Measurements from ENCODE around the gene FAM174C.

FAM174C gene

DNA sequence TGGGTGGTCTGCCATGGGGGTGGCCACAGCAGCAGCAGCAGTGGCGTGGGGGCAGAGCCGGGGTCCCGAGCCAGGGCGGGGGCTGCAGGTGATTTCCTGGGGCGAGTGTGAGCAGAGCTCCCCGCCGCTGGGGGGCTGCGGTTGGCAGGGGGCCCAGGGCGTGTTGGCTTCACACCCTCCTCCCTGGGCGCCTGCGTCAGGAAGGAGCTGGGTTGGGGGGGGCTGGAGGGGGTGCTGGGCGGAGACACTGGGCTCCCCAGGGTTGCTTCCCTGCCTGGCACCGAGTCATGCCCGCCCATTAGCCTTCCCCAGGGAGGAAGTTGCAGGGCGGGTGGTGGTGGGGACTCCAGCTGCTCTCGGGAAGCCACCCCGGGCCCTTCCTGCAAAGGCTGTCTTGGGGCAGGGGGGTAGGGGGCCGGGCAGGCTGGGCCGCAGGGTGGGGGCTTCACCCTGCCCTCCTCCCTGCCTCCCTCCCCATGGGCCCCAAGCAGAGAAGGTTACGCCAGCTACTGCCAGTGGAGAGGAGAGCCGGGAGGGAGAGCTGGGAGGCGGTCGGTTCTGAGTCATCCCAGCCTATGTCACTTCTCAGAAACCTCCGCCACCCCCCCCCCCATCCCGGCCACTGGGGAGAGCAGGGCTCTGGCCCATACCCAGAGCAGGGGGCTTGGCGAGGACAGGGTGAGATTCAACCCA lies 22.4 kb upstream of the FAM174C start:
- H3K4me3 ChIP-seq (ENCODE audit: low read depth, low read length), result peak overlapping the region; percentile 80
- DNase-seq (ENCODE audit: low read depth), result no peak
- TF ChIP-seq, protein P1, sequence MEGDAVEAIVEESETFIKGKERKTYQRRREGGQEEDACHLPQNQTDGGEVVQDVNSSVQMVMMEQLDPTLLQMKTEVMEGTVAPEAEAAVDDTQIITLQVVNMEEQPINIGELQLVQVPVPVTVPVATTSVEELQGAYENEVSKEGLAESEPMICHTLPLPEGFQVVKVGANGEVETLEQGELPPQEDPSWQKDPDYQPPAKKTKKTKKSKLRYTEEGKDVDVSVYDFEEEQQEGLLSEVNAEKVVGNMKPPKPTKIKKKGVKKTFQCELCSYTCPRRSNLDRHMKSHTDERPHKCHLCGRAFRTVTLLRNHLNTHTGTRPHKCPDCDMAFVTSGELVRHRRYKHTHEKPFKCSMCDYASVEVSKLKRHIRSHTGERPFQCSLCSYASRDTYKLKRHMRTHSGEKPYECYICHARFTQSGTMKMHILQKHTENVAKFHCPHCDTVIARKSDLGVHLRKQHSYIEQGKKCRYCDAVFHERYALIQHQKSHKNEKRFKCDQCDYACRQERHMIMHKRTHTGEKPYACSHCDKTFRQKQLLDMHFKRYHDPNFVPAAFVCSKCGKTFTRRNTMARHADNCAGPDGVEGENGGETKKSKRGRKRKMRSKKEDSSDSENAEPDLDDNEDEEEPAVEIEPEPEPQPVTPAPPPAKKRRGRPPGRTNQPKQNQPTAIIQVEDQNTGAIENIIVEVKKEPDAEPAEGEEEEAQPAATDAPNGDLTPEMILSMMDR (IDR thresholded peaks at IDR 0.05; ENCODE audit: low read depth, low read length, missing control alignments), result no peak

DNA sequence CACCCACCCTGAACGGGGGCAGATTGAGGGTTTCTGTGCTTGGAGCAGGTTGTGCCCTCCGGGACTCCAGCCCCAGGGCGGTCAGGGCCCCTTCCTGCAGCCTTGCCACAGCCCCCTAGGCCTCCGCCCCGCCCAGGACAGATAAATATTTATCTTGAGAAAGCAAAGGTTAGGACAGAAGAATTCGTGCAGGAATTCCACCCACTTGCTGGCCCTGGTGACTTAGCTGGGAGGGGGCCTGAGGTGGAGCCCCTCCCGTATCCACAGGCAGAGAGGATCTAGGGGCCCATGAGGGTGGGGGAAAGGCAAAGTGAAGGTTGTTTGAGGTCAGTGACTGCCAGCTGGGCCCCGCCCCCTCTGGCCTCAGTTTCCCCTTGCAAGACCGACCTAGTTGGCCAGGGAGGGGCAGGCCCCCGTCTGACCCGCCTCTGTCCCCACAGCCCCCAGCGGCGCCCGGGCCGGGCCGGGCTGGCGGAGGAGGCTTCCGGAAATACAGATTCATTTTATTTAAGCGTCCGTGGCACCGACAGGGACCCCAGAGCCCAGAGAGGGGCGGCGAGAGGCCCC lies 21.7 kb upstream of the FAM174C start:
- TF ChIP-seq, protein P1 (IDR thresholded peaks at IDR 0.05; ENCODE audit: low read depth, low read length, missing control alignments), result no peak
- DNase-seq (ENCODE audit: low read depth), result no peak
- H3K4me3 ChIP-seq (ENCODE audit: low read depth, low read length), result peak overlapping the region; percentile 80

DNA sequence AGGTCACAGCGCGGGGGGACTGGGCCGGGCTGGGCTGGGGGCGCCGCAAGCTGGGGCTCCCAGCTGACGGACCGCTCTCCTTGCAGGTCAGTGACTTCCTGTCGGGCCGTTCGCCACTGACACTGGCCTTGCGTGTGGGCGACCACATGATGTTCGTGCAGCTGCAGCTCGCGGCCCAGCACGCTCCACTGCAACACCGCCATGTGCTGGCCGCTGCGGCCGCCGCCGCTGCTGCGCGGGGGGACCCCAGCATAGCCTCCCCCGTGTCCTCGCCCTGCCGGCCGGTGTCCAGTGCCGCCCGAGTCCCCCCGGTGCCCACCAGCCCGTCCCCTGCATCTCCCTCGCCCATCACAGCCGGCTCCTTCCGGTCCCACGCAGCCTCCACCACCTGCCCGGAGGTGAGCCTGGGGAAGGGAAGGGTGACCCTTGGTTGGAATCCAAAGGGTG lies 21.2 kb upstream of the FAM174C start:
- DNase-seq (ENCODE audit: low read depth), result no peak
- no peak overlapping the region for H3K4me3 ChIP-seq (ENCODE audit: low read depth, low read length)
- TF ChIP-seq, protein P1 (IDR thresholded peaks at IDR 0.05; ENCODE audit: low read depth, low read length, missing control alignments), result no peak

DNA sequence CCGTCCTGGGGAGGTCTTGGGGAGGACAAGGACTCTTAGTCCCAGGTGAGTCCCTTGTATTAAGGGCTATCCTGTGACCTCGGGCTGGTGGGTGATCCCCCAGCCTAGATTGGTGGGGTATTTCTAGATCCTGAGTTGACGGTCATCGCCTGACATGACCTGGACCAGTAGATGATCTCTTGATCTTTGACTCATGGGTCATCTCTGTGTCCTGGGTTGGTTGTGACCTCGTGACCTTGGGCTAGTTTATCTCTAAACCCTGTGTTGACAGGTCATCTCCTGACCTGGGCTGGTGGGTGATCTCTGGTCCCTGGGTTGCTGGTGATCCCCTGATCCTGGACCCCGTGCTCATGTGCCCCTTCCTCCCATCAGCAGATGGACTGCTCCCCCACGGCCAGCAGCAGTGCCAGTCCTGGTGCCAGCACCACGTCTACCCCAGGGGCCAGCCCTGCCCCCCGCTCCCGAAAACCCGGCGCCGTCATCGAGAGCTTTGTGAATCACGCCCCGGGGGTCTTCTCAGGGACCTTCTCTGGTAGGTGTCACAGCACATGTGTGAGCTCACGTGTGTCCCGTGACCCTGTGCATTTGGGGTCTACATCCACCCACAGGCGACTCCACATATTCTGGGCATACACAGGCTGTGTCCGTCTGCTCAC lies 20.7 kb upstream of the FAM174C start:
- DNase-seq (ENCODE audit: low read depth), result no peak
- H3K4me3 ChIP-seq (ENCODE audit: low read depth, low read length), result no peak overlapping the region
- TF ChIP-seq, protein P1 (IDR thresholded peaks at IDR 0.05; ENCODE audit: low read depth, low read length, missing control alignments), result no peak

DNA sequence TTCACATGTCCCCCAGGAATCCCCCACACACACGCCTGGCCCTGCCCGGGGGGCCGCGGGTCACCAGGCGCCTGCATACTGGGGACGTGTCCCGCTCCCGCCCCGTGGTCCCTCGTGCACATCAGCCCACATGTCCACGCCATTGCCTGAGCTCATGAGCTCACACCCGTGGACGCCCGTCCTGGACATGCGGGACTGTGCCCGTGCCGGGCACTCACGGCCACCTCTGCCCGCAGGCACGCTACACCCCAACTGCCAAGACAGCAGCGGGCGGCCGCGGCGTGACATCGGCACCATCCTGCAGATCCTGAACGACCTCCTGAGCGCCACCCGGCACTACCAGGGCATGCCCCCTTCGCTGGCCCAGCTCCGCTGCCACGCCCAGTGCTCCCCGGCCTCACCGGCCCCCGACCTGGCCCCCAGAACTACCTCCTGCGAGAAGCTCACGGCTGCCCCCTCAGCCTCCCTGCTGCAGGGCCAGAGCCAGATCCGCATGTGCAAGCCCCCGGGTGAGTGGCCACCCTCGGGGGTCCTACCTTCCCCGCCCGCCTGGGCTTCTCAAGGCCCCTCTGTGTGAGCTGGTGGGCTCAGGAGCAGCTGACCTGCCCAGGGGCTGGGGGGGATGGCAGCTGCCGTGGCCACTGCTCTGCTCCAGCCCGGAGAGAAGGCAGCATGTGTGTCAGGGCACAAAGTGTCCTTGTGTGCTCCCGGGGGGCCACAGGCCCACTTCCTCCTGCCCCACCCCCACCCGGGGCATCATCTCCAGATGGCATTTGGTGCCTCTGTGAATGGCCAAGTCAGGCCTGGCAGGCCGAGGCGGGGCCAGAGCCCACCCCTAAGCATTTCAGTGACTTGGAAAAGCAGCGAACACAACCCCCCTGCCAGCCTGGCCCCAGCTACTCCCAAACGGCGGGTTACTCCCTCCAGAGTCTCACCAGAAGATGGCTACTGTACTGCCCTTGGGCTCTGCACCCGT lies 19.9 kb upstream of the FAM174C start:
- DNase-seq (ENCODE audit: low read depth), result no peak
- TF ChIP-seq, protein P1 (IDR thresholded peaks at IDR 0.05; ENCODE audit: low read depth, low read length, missing control alignments), result no peak
- no peak overlapping the region for H3K4me3 ChIP-seq (ENCODE audit: low read depth, low read length)

DNA sequence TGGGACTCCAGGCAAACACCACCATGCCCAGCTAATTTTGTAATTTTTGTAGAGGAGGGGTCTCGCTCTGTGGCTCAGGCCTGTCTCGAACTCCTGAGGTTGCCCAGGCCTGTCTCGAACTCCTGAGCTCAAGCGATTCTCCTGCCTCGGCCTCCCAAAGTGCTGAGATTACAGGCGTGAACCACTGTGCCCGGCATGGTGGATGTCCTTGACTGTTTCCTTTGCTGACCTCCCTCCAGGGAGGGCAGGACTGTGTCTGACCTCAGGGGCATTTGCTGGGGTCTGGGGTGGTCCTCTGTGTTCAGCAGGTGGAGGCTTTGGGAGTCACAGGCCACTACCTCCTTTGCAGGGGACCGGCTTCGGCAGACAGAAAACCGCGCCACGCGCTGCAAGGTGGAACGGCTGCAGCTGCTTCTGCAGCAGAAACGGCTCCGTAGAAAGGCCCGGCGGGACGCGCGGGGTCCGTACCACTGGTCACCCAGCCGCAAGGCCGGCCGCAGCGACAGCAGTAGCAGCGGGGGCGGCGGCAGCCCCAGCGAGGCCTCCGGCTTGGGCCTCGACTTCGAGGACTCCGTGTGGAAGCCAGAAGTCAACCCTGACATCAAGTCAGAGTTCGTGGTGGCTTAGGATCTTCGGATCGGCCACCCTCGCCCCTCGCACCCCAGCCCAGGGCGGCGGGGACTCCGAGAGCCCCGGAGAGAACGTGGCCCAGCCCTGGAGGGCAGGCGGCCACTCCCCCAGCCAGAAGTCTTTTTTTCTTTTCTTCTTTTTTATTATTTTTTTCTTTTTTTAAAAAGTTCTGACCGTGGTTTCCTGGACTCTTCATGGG lies 18.5 kb upstream of the FAM174C start:
- TF ChIP-seq, protein P1 (IDR thresholded peaks at IDR 0.05; ENCODE audit: low read depth, low read length, missing control alignments), result no peak
- DNase-seq (ENCODE audit: low read depth), result no peak
- H3K4me3 ChIP-seq (ENCODE audit: low read depth, low read length), result no peak overlapping the region

All from GM12864 (cell line).